Stimulated activated CD8-positive, alpha-beta memory T cell treated with anti-CD3 and anti-CD28 coated beads, Interleukin-2, amount 100 ng/mL, for 1 hour (primary cell): Measurements from ENCODE around the gene ALDH1A1.

Source experiments
- DNase-seq, 2 donors: peaks; one replicate each; pipeline ENCODE4 v3.0.0-alpha.2; 2020; ENCODE audit warnings: low read depth in 2 of 2

The ALDH1A1 gene

DNA sequence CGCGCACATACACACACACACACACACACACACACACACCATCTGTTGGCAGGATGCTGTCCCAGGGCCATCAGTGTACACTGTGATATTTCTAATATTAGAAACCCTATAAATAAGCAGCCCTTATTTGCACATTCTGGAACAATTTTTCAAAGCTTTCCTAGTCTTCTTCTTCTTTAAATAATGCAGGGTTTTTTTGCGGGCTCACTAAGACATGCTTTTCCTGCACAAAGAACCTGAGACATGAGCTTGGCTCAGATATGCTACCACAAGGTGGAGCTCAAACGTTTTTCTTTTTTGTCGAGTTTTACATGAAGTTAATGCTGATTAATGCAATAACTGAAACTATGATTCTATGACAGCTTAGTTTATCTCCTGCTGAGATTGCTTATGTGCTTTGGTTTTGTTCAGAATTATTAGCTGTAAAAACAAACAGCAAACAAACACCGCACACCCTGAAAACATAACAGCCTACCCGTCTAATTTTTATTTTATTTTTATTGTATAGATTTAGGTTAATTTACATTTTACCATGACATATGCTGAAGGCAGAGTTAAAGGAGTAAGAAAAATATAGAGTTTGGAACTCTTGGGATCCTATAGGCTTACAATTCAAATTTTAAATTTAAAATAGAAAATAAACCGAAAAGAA, 95.8 kb downstream of the ALDH1A1 start:
- no peak for DNase-seq

DNA sequence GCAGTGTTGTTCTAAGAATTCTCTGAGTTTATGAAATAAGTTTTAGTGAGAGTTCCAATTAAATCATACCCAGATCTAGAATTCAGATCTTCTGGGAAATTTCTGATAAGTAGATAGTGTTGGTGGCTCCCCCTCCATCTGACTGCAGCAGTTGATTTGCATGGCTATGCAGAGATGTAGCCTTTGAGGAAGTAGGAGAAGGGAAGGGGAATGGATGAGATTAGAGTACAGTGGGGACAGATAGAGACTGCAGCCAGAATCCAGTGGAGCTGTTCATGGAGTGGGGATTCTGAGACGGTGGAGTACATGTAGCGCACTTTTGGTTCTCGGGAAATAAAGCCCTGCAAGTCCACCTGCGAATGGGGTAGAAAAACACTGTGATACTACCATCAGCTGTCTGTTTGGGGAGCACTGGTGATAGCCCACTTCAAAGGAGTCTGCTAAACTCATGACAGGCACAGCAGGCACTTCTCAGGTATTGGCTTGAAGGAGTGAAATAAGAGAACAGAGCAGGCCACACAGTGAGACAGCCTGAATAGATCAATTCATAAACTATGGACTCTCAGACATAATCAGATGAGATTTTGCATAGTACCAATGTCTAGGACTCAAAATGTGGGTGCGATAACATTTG, 96.8 kb downstream of the ALDH1A1 start:
- no peak for DNase-seq

DNA sequence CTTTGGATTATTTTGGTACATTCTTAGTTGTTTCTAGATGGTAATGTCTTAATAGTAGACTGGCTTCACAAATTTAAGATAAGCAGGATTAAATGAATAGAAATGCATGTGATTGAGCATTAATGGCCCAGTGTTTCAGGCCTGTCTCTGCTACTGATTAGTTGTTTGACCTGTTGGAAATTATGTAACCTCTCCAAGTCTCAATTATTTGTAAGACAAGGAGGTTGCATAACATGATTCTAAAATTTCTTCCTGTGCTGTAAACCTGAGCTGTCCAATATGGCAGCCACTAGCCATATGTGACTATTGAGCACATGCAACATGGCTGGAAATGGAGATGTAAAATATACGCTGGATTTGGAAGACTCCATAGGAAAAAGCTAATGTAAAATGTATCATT, 97.5 kb downstream of the ALDH1A1 start:
- DNase-seq: no peak
